Mesenchymal stem cell (in vitro differentiated cells and primary cell): Measurements from ENCODE around the gene DAP.
A peak's percentile ranks its signal among the peaks of the same experiment; 100 is the strongest.

Source experiments
- DNase-seq: peaks from one replicate; pipeline ENCODE4 v3.0.0-alpha.2; 2013
- H2AFZ ChIP-seq: one replicate; pipeline ENCODE4 v1.6.1; 2013; ENCODE audit warnings: low read depth, mild to moderate bottlenecking, control low read depth, inconsistent platforms, low read length, moderate library complexity
- H2AK5ac ChIP-seq: 2 replicates; pipeline ENCODE4 v1.6.1; 2013; ENCODE audit warnings: low read length, moderate library complexity, mild to moderate bottlenecking, inconsistent platforms; ENCODE audit not compliant: severe bottlenecking
- H2BK120ac ChIP-seq: one replicate; pipeline ENCODE4 v1.6.1; 2013; ENCODE audit warnings: low read depth, mild to moderate bottlenecking, inconsistent platforms, low read length, moderate library complexity
- H2BK12ac ChIP-seq, 2 experiments: one replicate each; pipeline ENCODE4 v1.6.1; 2013; ENCODE audit warnings: inconsistent platforms in 2 of 2, low read length in 2 of 2, mild to moderate bottlenecking in 2 of 2, moderate library complexity in 2 of 2, control low read depth in 1 of 2
- H2BK15ac ChIP-seq: one replicate; pipeline ENCODE4 v1.6.1; 2013; ENCODE audit warnings: mild to moderate bottlenecking, low read depth, inconsistent platforms; ENCODE audit not compliant: poor library complexity, severe bottlenecking
- H2BK5ac ChIP-seq: 2 replicates; pipeline ENCODE4 v1.6.1; 2013; ENCODE audit warnings: low read depth, mild to moderate bottlenecking, low read length, control low read depth, inconsistent platforms; ENCODE audit not compliant: poor library complexity, severe bottlenecking
- H3K14ac ChIP-seq, 2 experiments: one replicate each; pipeline ENCODE4 v1.6.1; 2013; ENCODE audit warnings: inconsistent platforms in 2 of 2, low read length in 2 of 2, control low read depth in 1 of 2, mild to moderate bottlenecking in 1 of 2, moderate library complexity in 1 of 2
- H3K18ac ChIP-seq, 2 experiments: one replicate each; pipeline ENCODE4 v1.6.1; 2013; ENCODE audit warnings: inconsistent platforms in 2 of 2, low read length in 2 of 2, control low read depth in 1 of 2, low read depth in 1 of 2, mild to moderate bottlenecking in 1 of 2
- H3K23ac ChIP-seq, 2 experiments: one replicate each; pipeline ENCODE4 v1.6.1; 2013; ENCODE audit warnings: inconsistent platforms in 2 of 2, low read length in 2 of 2, mild to moderate bottlenecking in 2 of 2, moderate library complexity in 2 of 2, control low read depth in 1 of 2
- H3K27ac ChIP-seq: 2 replicates; pipeline ENCODE4 v1.5.1; 2013; ENCODE audit warnings: mild to moderate bottlenecking, moderate library complexity, low read length, control low read depth, inconsistent platforms; ENCODE audit not compliant: poor library complexity, severe bottlenecking
- H3K27me3 ChIP-seq, 2 experiments: 2 replicates each; pipeline versions ENCODE4 v1.6.1 to v1.7.0; 2013; ENCODE audit warnings: low read length in 2 of 2, mild to moderate bottlenecking in 2 of 2, moderate library complexity in 2 of 2, control low read depth in 1 of 2, inconsistent platforms in 1 of 2; ENCODE audit not compliant: control insufficient read depth in 1 of 2, insufficient read depth in 1 of 2
- H3K36me3 ChIP-seq, 2 experiments: 2 replicates each; pipeline versions ENCODE4 v1.6.1 to v1.7.0; 2013; ENCODE audit warnings: low read length in 2 of 2, control low read depth in 1 of 2, inconsistent platforms in 1 of 2, low read depth in 1 of 2, mild to moderate bottlenecking in 1 of 2; ENCODE audit not compliant: insufficient read depth in 2 of 2, control insufficient read depth in 1 of 2
- H3K4ac ChIP-seq, 2 experiments: one replicate each; pipeline ENCODE4 v1.6.1; 2013; ENCODE audit warnings: inconsistent platforms in 2 of 2, low read length in 2 of 2, mild to moderate bottlenecking in 2 of 2, moderate library complexity in 2 of 2, control low read depth in 1 of 2, low read depth in 1 of 2
- H3K4me1 ChIP-seq: 2 replicates; pipeline ENCODE4 v1.6.1; 2013; ENCODE audit warnings: low read depth, low read length, control low read depth; ENCODE audit not compliant: control insufficient read depth, insufficient read depth
- H3K4me2 ChIP-seq: 2 replicates; pipeline ENCODE4 v1.6.1; 2013; ENCODE audit warnings: low read length, mild to moderate bottlenecking, inconsistent platforms; ENCODE audit not compliant: poor library complexity, severe bottlenecking
- H3K4me3 ChIP-seq, 2 experiments: 2 replicates each; pipeline versions ENCODE4 v1.5.1 to v1.7.0; 2013; ENCODE audit warnings: low read length in 2 of 2, mild to moderate bottlenecking in 2 of 2, control low read depth in 1 of 2, low read depth in 1 of 2; ENCODE audit not compliant: insufficient read depth in 1 of 2
- H3K79me1 ChIP-seq: replicated peaks from 2 replicates; pipeline ENCODE4 v1.6.1; 2013; ENCODE audit warnings: mild to moderate bottlenecking, control low read depth, low read length, inconsistent platforms; ENCODE audit not compliant: poor library complexity, severe bottlenecking
- H3K9ac ChIP-seq: 2 replicates; pipeline ENCODE4 v1.7.0; 2013; ENCODE audit warnings: mild to moderate bottlenecking, low read length, moderate library complexity
- H3K9me3 ChIP-seq: 2 replicates; pipeline ENCODE4 v1.7.0; 2013; ENCODE audit warnings: mild to moderate bottlenecking, low read length; ENCODE audit not compliant: control insufficient read depth
- H4K8ac ChIP-seq: one replicate; pipeline ENCODE4 v1.6.1; 2013; ENCODE audit warnings: inconsistent platforms, mild to moderate bottlenecking, low read length, moderate library complexity
- H4K91ac ChIP-seq: one replicate; pipeline ENCODE4 v1.6.1; 2013; ENCODE audit warnings: mild to moderate bottlenecking, low read length, inconsistent platforms
- whole genome bisulfite sequencing: methylation state at CpG from one replicate; pipeline ENCODE4 v1.1.7; 2013; ENCODE audit warnings: mixed read lengths; 5-methylcytosine and 5-hydroxymethylcytosine counted together

Gene DAP

GRCh38 chr5:10709409-10709808 is 51.6 kb downstream of the DAP start:
- Histone ChIP-seq H3K79me1 (peaks cover 32% of the 10 kb centered on the region), H3K4me2 (no peak overlapping the region), H3K27me3 (no peaks in the 10 kb centered on the region), H4K91ac (no peak overlapping the region), H2AFZ (no peak overlapping the region), H3K4me3 (no peak overlapping the region), H2AK5ac (peak overlapping the region; percentile 38), H2BK12ac (no peak overlapping the region), H4K8ac (no peak overlapping the region), H3K23ac (no peak overlapping the region), H3K36me3 (peaks cover 21 to 46% of the 10 kb centered on the region in 2 experiments), H3K9me3 (no peaks in the 10 kb centered on the region), H3K27ac (peak overlapping the region; percentile 36), H3K9ac (no peak overlapping the region), H2BK15ac (no peak overlapping the region), H3K14ac (no peak overlapping the region), H3K4ac (no peak overlapping the region), H3K18ac (no peak overlapping the region), H2BK120ac (no peak overlapping the region), H2BK5ac (no peak overlapping the region), H3K4me1 (peaks cover 42% of the 10 kb centered on the region)
- DNase-seq = no peak
- WGBS = 97% methylated on average over 4 of the region's 4 CpGs

GRCh38 chr5:10708189-10708944 is 52.7 kb downstream of the DAP start:
- Histone ChIP-seq H2AK5ac (peak overlapping the region; percentile 4), H3K18ac (no peak overlapping the region), H2BK12ac (no peak overlapping the region), H2BK120ac (no peak overlapping the region), H3K4ac (no peak overlapping the region), H3K4me2 (no peak overlapping the region), H4K8ac (no peak overlapping the region), H2AFZ (no peak overlapping the region), H3K9me3 (no peaks in the 10 kb centered on the region), H4K91ac (no peak overlapping the region), H2BK5ac (no peak overlapping the region), H3K27me3 (no peaks in the 10 kb centered on the region), H3K27ac (no peak overlapping the region), H2BK15ac (no peak overlapping the region), H3K9ac (no peak overlapping the region), H3K36me3 (peaks cover 16 to 42% of the 10 kb centered on the region in 2 experiments), H3K4me1 (peaks cover 44% of the 10 kb centered on the region), H3K14ac (no peak overlapping the region), H3K4me3 (no peak overlapping the region), H3K23ac (no peak overlapping the region), H3K79me1 (peaks cover 32% of the 10 kb centered on the region)
- 84% methylated on average over 10 of the region's 10 CpGs for WGBS
- DNase-seq = no peak

- Histone ChIP-seq H3K79me1 (peaks cover 28% of the 10 kb centered on the region), H3K23ac (peak overlapping the region in 1 of 2 experiments; percentile 2), H3K4me1 (peaks cover 52% of the 10 kb centered on the region), H3K9ac (no peak overlapping the region), H3K36me3 (peaks cover 7 to 34% of the 10 kb centered on the region in 2 experiments), H3K4me3 (no peak overlapping the region), H2BK120ac (no peak overlapping the region), H2BK12ac (no peak overlapping the region), H2AK5ac (peak overlapping the region; percentile 79), H3K4ac (no peak overlapping the region), H4K91ac (no peak overlapping the region), H3K18ac (peak overlapping the region in 1 of 2 experiments; percentile 71), H2BK5ac (no peak overlapping the region), H3K27me3 (no peaks in the 10 kb centered on the region), H3K4me2 (no peak overlapping the region), H2BK15ac (no peak overlapping the region), H3K9me3 (no peaks in the 10 kb centered on the region), H3K14ac (no peak overlapping the region), H3K27ac (peak overlapping the region; percentile 31), H4K8ac (no peak overlapping the region), H2AFZ (no peak overlapping the region)
- 88% methylated on average over 10 of the region's 13 CpGs for WGBS
- DNase-seq = no peak
These were observed 53.6 kb downstream of the DAP start for GRCh38 chr5:10707198-10708142.

- Histone ChIP-seq H3K27ac (peak overlapping the region; percentile 22), H3K18ac (no peak overlapping the region), H2AK5ac (peak overlapping the region; percentile 35), H3K36me3 (peaks cover 7 to 23% of the 10 kb centered on the region in 2 experiments), H3K79me1 (peaks cover 18% of the 10 kb centered on the region), H3K14ac (no peak overlapping the region), H2AFZ (no peak overlapping the region), H4K91ac (no peak overlapping the region), H3K4ac (no peak overlapping the region), H3K4me3 (no peak overlapping the region), H2BK5ac (no peak overlapping the region), H3K27me3 (no peaks in the 10 kb centered on the region), H3K4me1 (peaks cover 50% of the 10 kb centered on the region), H3K4me2 (no peak overlapping the region), H3K23ac (no peak overlapping the region), H2BK12ac (no peak overlapping the region), H2BK120ac (no peak overlapping the region), H2BK15ac (no peak overlapping the region), H3K9ac (no peak overlapping the region), H4K8ac (no peak overlapping the region), H3K9me3 (no peaks in the 10 kb centered on the region)
- DNase-seq = no peak
- WGBS = 96% methylated on average over 2 of the region's 4 CpGs
These were observed 54.7 kb downstream of the DAP start for GRCh38 chr5:10706326-10706725.
